SK-N-SH (cell line): ENCODE data around the gene WWOX. TPM values are rescaled to one million over a fixed set of nuclear protein-coding genes. Genes with fewer than 3 reads are reported as not detected.

ENCODE experiments used
- CTCF ChIA-PET: fragments of 300-600, 350-600 bp; formaldehyde crosslinking; extraction: SDS; loops from one replicate; lab custom pipeline; 2021; lab: Yijun Ruan, JAX
- POLR2A ChIA-PET: fragments of 350-600 bp; sonication (Branson Sonifier 250); formaldehyde crosslinking; extraction: SDS; loops from one replicate; lab custom pipeline; 2020; ENCODE audit warnings: antibody characterized with exemption, inconsistent platforms; lab: Yijun Ruan, JAX
- DNase-seq: peaks from one replicate; pipeline ENCODE4 v3.0.0; 2012
- H2AFZ ChIP-seq: fragments of 200-600 bp; sonication (generic); 2 replicates; pipeline ENCODE4 v1.8.1; 2016; ENCODE audit warnings: antibody characterized with exemption, mild to moderate bottlenecking, low read depth
- H3F3A ChIP-seq: fragments of 200-600 bp; sonication (generic); replicated peaks from 2 replicates; pipeline ENCODE3; 2016; ENCODE audit warnings: antibody characterized with exemption, mild to moderate bottlenecking; ENCODE audit not compliant: insufficient read depth
- H3K27ac ChIP-seq, 2 experiments: fragments of 200-500 bp in 1 of 2; fragments of 200-600 bp in 1 of 2; sonication (Bioruptor generic) in 1 of 2; sonication (generic), shearing (Covaris generic) in 1 of 2; 2 replicates each; pipeline versions ENCODE4 v1.5.1 to v1.6.1; 2014 to 2016; ENCODE audit warnings: low read depth in 2 of 2, inconsistent platforms in 1 of 2, low read length in 1 of 2, mild to moderate bottlenecking in 1 of 2, mixed read lengths in 1 of 2
- H3K27me3 ChIP-seq: fragments of 200-600 bp; sonication (generic), shearing (Covaris generic); 2 replicates; pipeline ENCODE4 v1.6.1; 2016; ENCODE audit warnings: mixed run types; ENCODE audit not compliant: insufficient read depth
- H3K36me3 ChIP-seq, 2 experiments: fragments of 200-500 bp in 1 of 2; fragments of 200-600 bp in 1 of 2; sonication (Bioruptor generic) in 1 of 2; sonication (generic) in 1 of 2; replicated peaks in 1 of 2; 2 replicates each; pipeline versions ENCODE3 to v1.5.1; 2014 to 2016; ENCODE audit warnings: low read length in 1 of 2, mild to moderate bottlenecking in 1 of 2; ENCODE audit not compliant: insufficient read depth in 2 of 2, control insufficient read depth in 1 of 2
- H3K4me1 ChIP-seq, 2 experiments: fragments of 200-500 bp in 1 of 2; fragments of 200-600 bp in 1 of 2; sonication (Bioruptor generic) in 1 of 2; sonication (generic), shearing (Covaris generic) in 1 of 2; 2 replicates each; pipeline versions ENCODE4 v1.5.1 to v1.6.1; 2014 to 2016; ENCODE audit warnings: low read depth in 1 of 2, low read length in 1 of 2, mixed run types in 1 of 2; ENCODE audit not compliant: insufficient read depth in 2 of 2, control insufficient read depth in 1 of 2
- H3K4me2 ChIP-seq: fragments of 200-600 bp; sonication (generic), shearing (Covaris generic); 2 replicates; pipeline ENCODE4 v1.6.1; 2017; ENCODE audit warnings: mixed run types
- H3K4me3 ChIP-seq, 2 experiments: fragments of 200-500 bp in 1 of 2; fragments of 200-600 bp in 1 of 2; sonication (Bioruptor generic) in 1 of 2; sonication (generic), shearing (Covaris generic) in 1 of 2; 2 replicates each; pipeline versions ENCODE4 v1.5.1 to v1.8.1; 2014 to 2016; ENCODE audit warnings: low read depth in 2 of 2, inconsistent platforms in 1 of 2, low read length in 1 of 2, mild to moderate bottlenecking in 1 of 2, mixed read lengths in 1 of 2, moderate library complexity in 1 of 2
- H3K79me2 ChIP-seq: fragments of 200-600 bp; sonication (generic); 2 replicates; pipeline ENCODE4 v1.8.1; 2017; ENCODE audit warnings: mild to moderate bottlenecking; ENCODE audit not compliant: insufficient read depth
- H3K9ac ChIP-seq: fragments of 200-600 bp; sonication (generic); 2 replicates; pipeline ENCODE4 v1.6.1; 2017; ENCODE audit warnings: mixed run types
- H3K9me2 ChIP-seq: fragments of 200-600 bp; sonication (generic); 2 replicates; pipeline ENCODE4 v1.6.1; 2017; ENCODE audit warnings: mixed run types
- H3K9me3 ChIP-seq: fragments of 200-600 bp; sonication (generic); 2 replicates; pipeline ENCODE4 v1.6.1; 2017; ENCODE audit warnings: mixed run types, mild to moderate bottlenecking, moderate library complexity
- H4K20me1 ChIP-seq: fragments of 200-600 bp; sonication (generic); 2 replicates; pipeline ENCODE4 v1.6.1; 2017; ENCODE audit warnings: mild to moderate bottlenecking, mixed run types; ENCODE audit not compliant: insufficient read depth
- CHD2 ChIP-seq: fragments of 150-350 bp; IDR thresholded peaks from 2 replicates; pipeline ENCODE4 v1.6.1; 2018; ENCODE audit warnings: low read length; ENCODE audit not compliant: partially characterized antibody
- EP300 ChIP-seq, 2 experiments: IDR thresholded peaks; 2 replicates each; pipeline versions ENCODE4 v1.4.0 to v1.6.1; 2012; ENCODE audit warnings: borderline replicate concordance in 1 of 2, low read depth in 1 of 2, low read length in 1 of 2
- EZH2phosphoT487 ChIP-seq: fragments of 200-600 bp; sonication (generic); IDR thresholded peaks from 2 replicates; pipeline ENCODE4 v1.6.1; 2017; ENCODE audit warnings: low read depth, mixed run types, mild to moderate bottlenecking, antibody characterized with exemption, moderate library complexity, borderline replicate concordance
- FOSL2 ChIP-seq: IDR thresholded peaks from 2 replicates; pipeline ENCODE4 v1.4.0; 2012; ENCODE audit warnings: low read depth, mild to moderate bottlenecking, moderate library complexity, borderline replicate concordance
- GABPA ChIP-seq: IDR thresholded peaks from 2 replicates; pipeline ENCODE4 v1.4.0; 2012; ENCODE audit warnings: low read depth, mild to moderate bottlenecking
- GATA2 ChIP-seq: sonication (generic); formaldehyde crosslinking; IDR thresholded peaks from 2 replicates; pipeline ENCODE4 v1.5.0; 2020; ENCODE audit warnings: mild to moderate bottlenecking, missing genetic modification reagents
- JUND ChIP-seq: IDR thresholded peaks from 2 replicates; pipeline ENCODE4 v1.4.0; 2012
- MAX ChIP-seq: IDR thresholded peaks from 2 replicates; pipeline ENCODE4 v1.4.0; 2012; ENCODE audit warnings: low read depth
- MEF2A ChIP-seq: IDR thresholded peaks from 2 replicates; pipeline ENCODE4 v1.4.0; 2012; ENCODE audit warnings: low read depth, borderline replicate concordance
- NFIC ChIP-seq: IDR thresholded peaks from 2 replicates; pipeline ENCODE4 v1.4.0; 2012; ENCODE audit warnings: borderline replicate concordance
- POLR2AphosphoS5 ChIP-seq: IDR thresholded peaks from 2 replicates; pipeline ENCODE4 v1.6.1; 2012; ENCODE audit warnings: low read depth, low read length
- RXRA ChIP-seq: IDR thresholded peaks from 2 replicates; pipeline ENCODE4 v1.4.0; 2012; ENCODE audit warnings: low read depth, mild to moderate bottlenecking, borderline replicate concordance
- SIN3A ChIP-seq: IDR thresholded peaks from 2 replicates; pipeline ENCODE4 v1.6.1; 2012; ENCODE audit warnings: low read depth, mild to moderate bottlenecking, low read length, moderate library complexity, borderline replicate concordance
- TCF12 ChIP-seq: IDR thresholded peaks from 2 replicates; pipeline ENCODE4 v1.4.0; 2012
- TEAD4 ChIP-seq: IDR thresholded peaks from 2 replicates; pipeline ENCODE4 v1.4.0; 2012; ENCODE audit warnings: mild to moderate bottlenecking, borderline replicate concordance; ENCODE audit not compliant: insufficient read depth
- USF1 ChIP-seq: IDR thresholded peaks from 2 replicates; pipeline ENCODE4 v1.4.0; 2012; ENCODE audit warnings: low read depth, borderline replicate concordance
- YY1 ChIP-seq: IDR thresholded peaks from 2 replicates; pipeline ENCODE4 v1.4.0; 2012; ENCODE audit warnings: low read depth, mild to moderate bottlenecking
- WGBS: methylation state at CpG from one replicate; pipeline ENCODE4 v1.1.6; 2017; ENCODE audit warnings: low lambda C conversion rate; 5-methylcytosine and 5-hydroxymethylcytosine counted together
- polyA plus RNA-seq, 3 experiments: library from polyadenylated mRNA; depleted of rRNA; stranded (reverse); fragments of >200 nt; gene quantifications; 2 replicates each; pipeline ENCODE4 v1.2.3, GENCODE V29; 2012
- TF ChIP-seq, protein P1 (sequence below): IDR thresholded peaks from 2 replicates; pipeline ENCODE4; 2012

The WWOX gene
- polyA plus RNA-seq, 1 of the 3 experiments (the other 2 are of a cell fraction): 10.8 TPM

- TF ChIP-seq SIN3A: no peak
- TF ChIP-seq GATA2 (CRISPR knock-in tag): no peak
- TF ChIP-seq EZH2phosphoT487: no peak
- TF ChIP-seq, all 33 proteins: peak for 10
Observed at GRCh38 chr16:78300469-78300868, 201.0 kb downstream of the WWOX start (continued).

DNA sequence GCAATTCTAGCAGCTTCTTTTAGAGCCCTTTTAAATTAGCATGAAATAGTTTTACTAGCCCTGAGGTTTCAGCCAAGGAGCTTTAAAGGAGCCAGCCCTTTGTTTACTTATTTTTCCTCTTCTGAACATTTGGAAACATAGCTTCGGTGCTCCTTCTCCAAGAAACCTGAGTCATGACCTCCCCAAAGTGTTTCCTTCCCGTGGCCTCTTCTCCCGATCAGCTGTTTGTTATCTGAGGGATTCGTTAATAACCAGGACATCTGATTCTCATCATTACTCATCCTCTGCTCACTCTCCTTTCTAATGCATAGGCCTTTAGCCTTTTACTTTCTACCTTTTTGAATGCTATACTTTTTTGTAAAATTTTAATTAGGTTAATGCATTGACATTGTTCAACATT, 204.5 kb downstream of the WWOX start:
- Histone ChIP-seq H2AFZ (no peak overlapping the region), H3F3A (peaks cover 27% of the 10 kb centered on the region)
- TF ChIP-seq POLR2AphosphoS5 (peak; percentile 32; the same call in 1 of the 2 replicates), USF1 (no peak), CHD2 (no peak), MEF2A (peak; percentile 11; the same call in 1 of the 2 replicates), YY1 (no peak), GABPA (no peak), FOSL2 (peak; percentile 78; the same call in 1 of the 2 replicates), NFIC (peak; percentile 42; the same call in 1 of the 2 replicates), TCF12 (peak; percentile 95), MAX (peak; percentile 62), JUND (peak; percentile 80), EP300 (IDR thresholded peaks at IDR 0.05; ENCODE audit: borderline replicate concordance in 1 of 2, low read depth in 1 of 2, low read length in 1 of 2) (peak in 1 of 2 experiments; percentile 86; a peak in 2 of 4 replicates), RXRA (peak; percentile 79; the same call in 1 of the 2 replicates), EZH2phosphoT487 (no peak), TEAD4 (0 out of 2 replicates have a peak, but pooled peaks have one; percentile 45)
- TF ChIP-seq, protein P1, sequence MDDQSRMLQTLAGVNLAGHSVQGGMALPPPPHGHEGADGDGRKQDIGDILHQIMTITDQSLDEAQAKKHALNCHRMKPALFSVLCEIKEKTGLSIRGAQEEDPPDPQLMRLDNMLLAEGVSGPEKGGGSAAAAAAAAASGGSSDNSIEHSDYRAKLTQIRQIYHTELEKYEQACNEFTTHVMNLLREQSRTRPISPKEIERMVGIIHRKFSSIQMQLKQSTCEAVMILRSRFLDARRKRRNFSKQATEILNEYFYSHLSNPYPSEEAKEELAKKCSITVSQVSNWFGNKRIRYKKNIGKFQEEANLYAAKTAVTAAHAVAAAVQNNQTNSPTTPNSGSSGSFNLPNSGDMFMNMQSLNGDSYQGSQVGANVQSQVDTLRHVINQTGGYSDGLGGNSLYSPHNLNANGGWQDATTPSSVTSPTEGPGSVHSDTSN: peak; percentile 85
- TF ChIP-seq, all 33 proteins: peak for 11
- CTCF ChIA-PET: no interaction called here
- no peaks in the 10 kb centered on the region for H3K9me3 ChIP-seq
- peaks cover 0 to 14% of the 10 kb centered on the region in 2 experiments; a peak in 2 of 4 replicates for H3K4me1 ChIP-seq
- 18% methylated on average over 4 of the region's 4 CpGs for WGBS
- 0 out of 2 replicates have a peak overlapping the region, but pooled peaks have one; percentile 14 for H3K4me2 ChIP-seq
- no peak overlapping the region for H3K9ac ChIP-seq
- peak overlapping the region in 1 of 2 experiments; percentile 68; a peak in 2 of 4 replicates for H3K27ac ChIP-seq
- POLR2A ChIA-PET: no interaction called here
- no peaks in the 10 kb centered on the region for H3K9me2 ChIP-seq
- H3K79me2 ChIP-seq: no peaks in the 10 kb centered on the region
- H3K36me3 ChIP-seq: no peaks in the 10 kb centered on the region
- DNase-seq: no peak
- no peaks in the 10 kb centered on the region for H4K20me1 ChIP-seq
- no peaks in the 10 kb centered on the region for H3K27me3 ChIP-seq
- H3K4me3 ChIP-seq: no peak overlapping the region
